Measurements from ENCODE around the gene USB1. TPM values are rescaled to one million over a fixed set of nuclear protein-coding genes. Genes with fewer than 3 reads are reported as not detected.

Gene USB1
- total RNA-seq, 1 donor from 2014 or later = 100.0 TPM

- Histone ChIP-seq H3K36me3 (ENCODE audit: insufficient read depth, low read length) (no peaks in the 10 kb centered on the region), H3K4me1 (ENCODE audit: insufficient read depth, low read length) (peaks cover 10% of the 10 kb centered on the region), H3K27me3 (ENCODE audit: insufficient read depth, low read length) (peaks cover 17% of the 10 kb centered on the region), H3K9ac (ENCODE audit: low read length) (peak overlapping the region; percentile 60), H3K4me2 (ENCODE audit: low read length) (peak overlapping the region; percentile 88), H3K9me3 (ENCODE audit: insufficient read depth, low read depth, low read length) (no peaks in the 10 kb centered on the region), H4K20me1 (ENCODE audit: insufficient read depth, low read length) (no peaks in the 10 kb centered on the region), H2AFZ (ENCODE audit: low read depth, low read length) (peak overlapping the region; percentile 95), H3K79me2 (ENCODE audit: insufficient read depth, low read length) (no peaks in the 10 kb centered on the region), H3K4me3 (ENCODE audit: insufficient read depth, low read depth, low read length) (peak overlapping the region; percentile 48), H3K27ac (ENCODE audit: low read depth, low read length) (no peak overlapping the region)
- peaks cover 45% of the 10 kb centered on the region for H3K27me3 Mint-ChIP-seq (ENCODE audit: low read depth, unreplicated experiment)
- H3K4me1 Mint-ChIP-seq (ENCODE audit: low read depth, unreplicated experiment) = no peaks in the 10 kb centered on the region
- peaks cover 3% of the 10 kb centered on the region for H3K36me3 Mint-ChIP-seq (ENCODE audit: low read depth, unreplicated experiment)
- peak overlapping the region; percentile 87 for H3K4me3 Mint-ChIP-seq (ENCODE audit: unreplicated experiment)
- no peak overlapping the region for H3K27ac Mint-ChIP-seq (ENCODE audit: unreplicated experiment)
- FAIRE-seq = no peak
- H3K9me3 Mint-ChIP-seq (ENCODE audit: unreplicated experiment) = no peaks in the 10 kb centered on the region
- no peak for TF ChIP-seq EZH2 (IDR thresholded peaks at IDR 0.05; ENCODE audit: insufficient read depth, low read length)
- TF ChIP-seq CTCF (IDR thresholded peaks at IDR 0.05; ENCODE audit: insufficient read depth, low read depth, low read length) = no peak
- peak; percentile 44 for DNase-seq (ENCODE audit: low read depth)
These were observed 16.6 kb upstream of the USB1 start for GRCh38 chr16:57984443-57985203.

GRCh38 chr16:57985204-57986181 lies 15.7 kb upstream of the USB1 start:
- Histone ChIP-seq H3K36me3 (ENCODE audit: insufficient read depth, low read length) (no peaks in the 10 kb centered on the region), H4K20me1 (ENCODE audit: insufficient read depth, low read length) (no peaks in the 10 kb centered on the region), H3K4me1 (ENCODE audit: insufficient read depth, low read length) (peaks cover 10% of the 10 kb centered on the region), H3K27me3 (ENCODE audit: insufficient read depth, low read length) (peaks cover 17% of the 10 kb centered on the region), H3K27ac (ENCODE audit: low read depth, low read length) (no peak overlapping the region), H3K79me2 (ENCODE audit: insufficient read depth, low read length) (no peaks in the 10 kb centered on the region), H3K4me2 (ENCODE audit: low read length) (peak overlapping the region; percentile 88), H3K4me3 (ENCODE audit: insufficient read depth, low read depth, low read length) (peak overlapping the region; percentile 48), H2AFZ (ENCODE audit: low read depth, low read length) (peak overlapping the region; percentile 72), H3K9ac (ENCODE audit: low read length) (no peak overlapping the region), H3K9me3 (ENCODE audit: insufficient read depth, low read depth, low read length) (no peaks in the 10 kb centered on the region)
- Mint-ChIP-seq H3K4me3 (ENCODE audit: unreplicated experiment) (peak overlapping the region; percentile 87), H3K27me3 (ENCODE audit: low read depth, unreplicated experiment) (peaks cover 48% of the 10 kb centered on the region), H3K36me3 (ENCODE audit: low read depth, unreplicated experiment) (peaks cover 3% of the 10 kb centered on the region), H3K27ac (ENCODE audit: unreplicated experiment) (no peak overlapping the region), H3K4me1 (ENCODE audit: low read depth, unreplicated experiment) (no peaks in the 10 kb centered on the region), H3K9me3 (ENCODE audit: unreplicated experiment) (no peaks in the 10 kb centered on the region)
- FAIRE-seq (no peak), DNase-seq (ENCODE audit: low read depth) (no peak)
- TF ChIP-seq EZH2 (IDR thresholded peaks at IDR 0.05; ENCODE audit: insufficient read depth, low read length) (peak; percentile 76), CTCF (IDR thresholded peaks at IDR 0.05; ENCODE audit: insufficient read depth, low read depth, low read length) (no peak)

Data from astrocyte (in vitro differentiated cells and primary cell).